ENCODE data around the gene GBGT1. TPM values are rescaled to one million over a fixed set of nuclear protein-coding genes. Genes with fewer than 3 reads are reported as not detected.

Gene GBGT1
- total RNA-seq, 1 experiment from 2014 or later, result 16.5 TPM

DNA sequence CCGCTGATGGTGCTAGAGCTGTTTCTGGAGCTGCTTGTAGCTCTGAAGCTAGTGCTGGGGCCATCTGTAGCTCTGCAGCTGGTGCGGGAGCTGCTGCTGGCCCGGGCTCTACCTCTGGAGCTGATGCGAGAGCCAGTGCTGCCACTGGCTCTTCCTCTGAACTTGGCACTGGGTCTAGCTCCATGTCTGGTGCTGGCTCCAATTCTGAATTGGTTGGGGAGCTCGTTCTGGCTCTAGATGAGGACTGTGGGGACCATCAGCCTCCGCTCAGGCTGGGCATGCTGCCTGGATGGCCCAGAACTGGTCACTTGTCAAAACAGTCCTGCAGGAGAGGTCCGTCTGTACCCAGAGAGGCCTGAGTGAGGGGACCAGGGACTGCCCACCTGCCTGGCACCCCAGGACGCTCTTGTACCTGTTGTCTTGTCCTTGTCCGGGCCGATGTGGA lies 23.9 kb upstream of the GBGT1 start:
- ATAC-seq, result no peak
- CTCF ChIA-PET, result interaction anchor here (0.6 to 5.4 kb wide), 43 partner anchors 12 to 342 kb away, joined by 3 to 153 read pairs (median 6); partner anchors contain the start of genes ABO, GBGT1, GTF3C5 and SURF1
- Mint-ChIP-seq H3K27ac (no peak overlapping the region), H3K4me3 (no peak overlapping the region), H3K27me3 (ENCODE audit: low read depth) (peaks cover 34% of the 10 kb centered on the region), H3K4me1 (no peaks in the 10 kb centered on the region), H3K9me3 (no peaks in the 10 kb centered on the region), H3K36me3 (no peaks in the 10 kb centered on the region)
- DNase-seq (ENCODE audit: low spot score), result no peak
- POLR2A ChIA-PET, result no interaction called here
- no peak for TF ChIP-seq FOXJ3 (CRISPR knock-in tag; IDR thresholded peaks at IDR 0.05; ENCODE audit: borderline replicate concordance)

DNA sequence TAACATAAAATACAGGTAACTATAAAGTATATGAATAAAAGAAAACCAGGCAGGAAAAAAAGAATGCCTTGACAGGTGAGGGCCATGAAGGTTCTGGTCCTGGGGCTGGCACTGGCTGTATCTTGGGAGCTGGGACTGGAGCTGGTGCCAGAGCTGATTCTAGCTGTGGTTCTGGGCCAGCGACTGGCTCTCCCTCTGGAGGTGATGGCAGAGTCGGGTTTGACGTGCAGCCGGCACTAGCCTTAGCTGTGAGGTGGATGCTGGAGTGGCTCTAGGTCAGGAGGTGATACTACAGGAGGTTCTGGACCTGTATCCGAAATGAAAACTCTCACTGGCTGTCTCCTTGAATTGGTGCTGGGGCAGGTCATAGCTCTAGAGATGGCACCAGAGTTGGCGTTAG lies 23.0 kb upstream of the GBGT1 start:
- H3K9me3 Mint-ChIP-seq, result no peaks in the 10 kb centered on the region
- POLR2A ChIA-PET, result no interaction called here
- no peak overlapping the region for H3K4me3 Mint-ChIP-seq
- no peaks in the 10 kb centered on the region for H3K4me1 Mint-ChIP-seq
- DNase-seq (ENCODE audit: low spot score), result no peak
- TF ChIP-seq SMAD4 (CRISPR knock-in tag; IDR thresholded peaks at IDR 0.05) (no peak), ZNF423 (CRISPR knock-in tag; IDR thresholded peaks at IDR 0.05) (no peak), GTF2I (CRISPR knock-in tag; conservative IDR thresholded peaks at IDR 0.05) (no peak), KAT7 (CRISPR knock-in tag; IDR thresholded peaks at IDR 0.05; ENCODE audit: borderline replicate concordance) (no peak), MYBL2 (CRISPR knock-in tag; IDR thresholded peaks at IDR 0.05) (no peak), OVOL2 (CRISPR knock-in tag; IDR thresholded peaks at IDR 0.05; ENCODE audit: borderline replicate concordance) (no peak), CBFB (CRISPR knock-in tag; IDR thresholded peaks at IDR 0.05; ENCODE audit: low read depth) (no peak), NR1H2 (CRISPR knock-in tag; IDR thresholded peaks at IDR 0.05) (no peak), FOXJ3 (CRISPR knock-in tag; IDR thresholded peaks at IDR 0.05; ENCODE audit: borderline replicate concordance) (no peak), NR2C2 (CRISPR knock-in tag; IDR thresholded peaks at IDR 0.05) (no peak), NFATC4 (CRISPR knock-in tag; IDR thresholded peaks at IDR 0.05) (no peak), ZBTB21 (CRISPR knock-in tag; IDR thresholded peaks at IDR 0.05; ENCODE audit: borderline replicate concordance) (no peak)
- TF ChIP-seq, protein P1, sequence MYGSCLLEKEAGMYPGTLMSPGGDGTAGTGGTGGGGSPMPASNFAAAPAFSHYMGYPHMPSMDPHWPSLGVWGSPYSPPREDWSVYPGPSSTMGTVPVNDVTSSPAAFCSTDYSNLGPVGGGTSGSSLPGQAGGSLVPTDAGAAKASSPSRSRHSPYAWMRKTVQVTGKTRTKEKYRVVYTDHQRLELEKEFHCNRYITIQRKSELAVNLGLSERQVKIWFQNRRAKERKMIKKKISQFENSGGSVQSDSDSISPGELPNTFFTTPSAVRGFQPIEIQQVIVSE (CRISPR knock-in tag; IDR thresholded peaks at IDR 0.05; ENCODE audit: borderline replicate concordance), result no peak
- TF ChIP-seq, protein P2, sequence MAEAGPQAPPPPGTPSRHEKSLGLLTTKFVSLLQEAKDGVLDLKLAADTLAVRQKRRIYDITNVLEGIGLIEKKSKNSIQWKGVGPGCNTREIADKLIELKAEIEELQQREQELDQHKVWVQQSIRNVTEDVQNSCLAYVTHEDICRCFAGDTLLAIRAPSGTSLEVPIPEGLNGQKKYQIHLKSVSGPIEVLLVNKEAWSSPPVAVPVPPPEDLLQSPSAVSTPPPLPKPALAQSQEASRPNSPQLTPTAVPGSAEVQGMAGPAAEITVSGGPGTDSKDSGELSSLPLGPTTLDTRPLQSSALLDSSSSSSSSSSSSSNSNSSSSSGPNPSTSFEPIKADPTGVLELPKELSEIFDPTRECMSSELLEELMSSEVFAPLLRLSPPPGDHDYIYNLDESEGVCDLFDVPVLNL (CRISPR knock-in tag; IDR thresholded peaks at IDR 0.05; ENCODE audit: borderline replicate concordance, low read depth), result no peak
- TF ChIP-seq, protein P3, sequence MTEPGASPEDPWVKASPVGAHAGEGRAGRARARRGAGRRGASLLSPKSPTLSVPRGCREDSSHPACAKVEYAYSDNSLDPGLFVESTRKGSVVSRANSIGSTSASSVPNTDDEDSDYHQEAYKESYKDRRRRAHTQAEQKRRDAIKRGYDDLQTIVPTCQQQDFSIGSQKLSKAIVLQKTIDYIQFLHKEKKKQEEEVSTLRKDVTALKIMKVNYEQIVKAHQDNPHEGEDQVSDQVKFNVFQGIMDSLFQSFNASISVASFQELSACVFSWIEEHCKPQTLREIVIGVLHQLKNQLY (CRISPR knock-in tag; IDR thresholded peaks at IDR 0.05), result no peak
- TF ChIP-seq, protein P4, sequence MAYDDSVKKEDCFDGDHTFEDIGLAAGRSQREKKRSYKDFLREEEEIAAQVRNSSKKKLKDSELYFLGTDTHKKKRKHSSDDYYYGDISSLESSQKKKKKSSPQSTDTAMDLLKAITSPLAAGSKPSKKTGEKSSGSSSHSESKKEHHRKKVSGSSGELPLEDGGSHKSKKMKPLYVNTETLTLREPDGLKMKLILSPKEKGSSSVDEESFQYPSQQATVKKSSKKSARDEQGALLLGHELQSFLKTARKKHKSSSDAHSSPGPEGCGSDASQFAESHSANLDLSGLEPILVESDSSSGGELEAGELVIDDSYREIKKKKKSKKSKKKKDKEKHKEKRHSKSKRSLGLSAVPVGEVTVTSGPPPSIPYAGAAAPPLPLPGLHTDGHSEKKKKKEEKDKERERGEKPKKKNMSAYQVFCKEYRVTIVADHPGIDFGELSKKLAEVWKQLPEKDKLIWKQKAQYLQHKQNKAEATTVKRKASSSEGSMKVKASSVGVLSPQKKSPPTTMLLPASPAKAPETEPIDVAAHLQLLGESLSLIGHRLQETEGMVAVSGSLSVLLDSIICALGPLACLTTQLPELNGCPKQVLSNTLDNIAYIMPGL (CRISPR knock-in tag; IDR thresholded peaks at IDR 0.05), result no peak
- TF ChIP-seq, protein P5, sequence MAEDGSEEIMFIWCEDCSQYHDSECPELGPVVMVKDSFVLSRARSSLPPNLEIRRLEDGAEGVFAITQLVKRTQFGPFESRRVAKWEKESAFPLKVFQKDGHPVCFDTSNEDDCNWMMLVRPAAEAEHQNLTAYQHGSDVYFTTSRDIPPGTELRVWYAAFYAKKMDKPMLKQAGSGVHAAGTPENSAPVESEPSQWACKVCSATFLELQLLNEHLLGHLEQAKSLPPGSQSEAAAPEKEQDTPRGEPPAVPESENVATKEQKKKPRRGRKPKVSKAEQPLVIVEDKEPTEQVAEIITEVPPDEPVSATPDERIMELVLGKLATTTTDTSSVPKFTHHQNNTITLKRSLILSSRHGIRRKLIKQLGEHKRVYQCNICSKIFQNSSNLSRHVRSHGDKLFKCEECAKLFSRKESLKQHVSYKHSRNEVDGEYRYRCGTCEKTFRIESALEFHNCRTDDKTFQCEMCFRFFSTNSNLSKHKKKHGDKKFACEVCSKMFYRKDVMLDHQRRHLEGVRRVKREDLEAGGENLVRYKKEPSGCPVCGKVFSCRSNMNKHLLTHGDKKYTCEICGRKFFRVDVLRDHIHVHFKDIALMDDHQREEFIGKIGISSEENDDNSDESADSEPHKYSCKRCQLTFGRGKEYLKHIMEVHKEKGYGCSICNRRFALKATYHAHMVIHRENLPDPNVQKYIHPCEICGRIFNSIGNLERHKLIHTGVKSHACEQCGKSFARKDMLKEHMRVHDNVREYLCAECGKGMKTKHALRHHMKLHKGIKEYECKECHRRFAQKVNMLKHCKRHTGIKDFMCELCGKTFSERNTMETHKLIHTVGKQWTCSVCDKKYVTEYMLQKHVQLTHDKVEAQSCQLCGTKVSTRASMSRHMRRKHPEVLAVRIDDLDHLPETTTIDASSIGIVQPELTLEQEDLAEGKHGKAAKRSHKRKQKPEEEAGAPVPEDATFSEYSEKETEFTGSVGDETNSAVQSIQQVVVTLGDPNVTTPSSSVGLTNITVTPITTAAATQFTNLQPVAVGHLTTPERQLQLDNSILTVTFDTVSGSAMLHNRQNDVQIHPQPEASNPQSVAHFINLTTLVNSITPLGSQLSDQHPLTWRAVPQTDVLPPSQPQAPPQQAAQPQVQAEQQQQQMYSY (CRISPR knock-in tag; IDR thresholded peaks at IDR 0.05), result no peak
- TF ChIP-seq, protein P6, sequence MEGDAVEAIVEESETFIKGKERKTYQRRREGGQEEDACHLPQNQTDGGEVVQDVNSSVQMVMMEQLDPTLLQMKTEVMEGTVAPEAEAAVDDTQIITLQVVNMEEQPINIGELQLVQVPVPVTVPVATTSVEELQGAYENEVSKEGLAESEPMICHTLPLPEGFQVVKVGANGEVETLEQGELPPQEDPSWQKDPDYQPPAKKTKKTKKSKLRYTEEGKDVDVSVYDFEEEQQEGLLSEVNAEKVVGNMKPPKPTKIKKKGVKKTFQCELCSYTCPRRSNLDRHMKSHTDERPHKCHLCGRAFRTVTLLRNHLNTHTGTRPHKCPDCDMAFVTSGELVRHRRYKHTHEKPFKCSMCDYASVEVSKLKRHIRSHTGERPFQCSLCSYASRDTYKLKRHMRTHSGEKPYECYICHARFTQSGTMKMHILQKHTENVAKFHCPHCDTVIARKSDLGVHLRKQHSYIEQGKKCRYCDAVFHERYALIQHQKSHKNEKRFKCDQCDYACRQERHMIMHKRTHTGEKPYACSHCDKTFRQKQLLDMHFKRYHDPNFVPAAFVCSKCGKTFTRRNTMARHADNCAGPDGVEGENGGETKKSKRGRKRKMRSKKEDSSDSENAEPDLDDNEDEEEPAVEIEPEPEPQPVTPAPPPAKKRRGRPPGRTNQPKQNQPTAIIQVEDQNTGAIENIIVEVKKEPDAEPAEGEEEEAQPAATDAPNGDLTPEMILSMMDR (IDR thresholded peaks at IDR 0.05), result no peak
- ATAC-seq, result no peak
- H3K27ac Mint-ChIP-seq, result no peak overlapping the region
- peaks cover 38% of the 10 kb centered on the region for H3K27me3 Mint-ChIP-seq (ENCODE audit: low read depth)
- CTCF ChIA-PET, result interaction anchor here (0.6 to 5.4 kb wide), 30 partner anchors 10 to 343 kb away, joined by 3 to 153 read pairs (median 9); partner anchors contain the start of genes ABO, GTF3C5 and SURF6
- no peaks in the 10 kb centered on the region for H3K36me3 Mint-ChIP-seq

All from WTC11 (cell line).